ENCODE results near the gene DNAJB8.

DNAJB8 gene

GRCh38 chr3:128466840-128467541 lies at the start of gene DNAJB8:
DNAJB8 (minus strand) TSS chr3:128466890; CDS start chr3:128463245, 3,645 bp downstream.
- DNase-seq (ENCODE audit: low read depth): no peak
- TF ChIP-seq, protein P1, sequence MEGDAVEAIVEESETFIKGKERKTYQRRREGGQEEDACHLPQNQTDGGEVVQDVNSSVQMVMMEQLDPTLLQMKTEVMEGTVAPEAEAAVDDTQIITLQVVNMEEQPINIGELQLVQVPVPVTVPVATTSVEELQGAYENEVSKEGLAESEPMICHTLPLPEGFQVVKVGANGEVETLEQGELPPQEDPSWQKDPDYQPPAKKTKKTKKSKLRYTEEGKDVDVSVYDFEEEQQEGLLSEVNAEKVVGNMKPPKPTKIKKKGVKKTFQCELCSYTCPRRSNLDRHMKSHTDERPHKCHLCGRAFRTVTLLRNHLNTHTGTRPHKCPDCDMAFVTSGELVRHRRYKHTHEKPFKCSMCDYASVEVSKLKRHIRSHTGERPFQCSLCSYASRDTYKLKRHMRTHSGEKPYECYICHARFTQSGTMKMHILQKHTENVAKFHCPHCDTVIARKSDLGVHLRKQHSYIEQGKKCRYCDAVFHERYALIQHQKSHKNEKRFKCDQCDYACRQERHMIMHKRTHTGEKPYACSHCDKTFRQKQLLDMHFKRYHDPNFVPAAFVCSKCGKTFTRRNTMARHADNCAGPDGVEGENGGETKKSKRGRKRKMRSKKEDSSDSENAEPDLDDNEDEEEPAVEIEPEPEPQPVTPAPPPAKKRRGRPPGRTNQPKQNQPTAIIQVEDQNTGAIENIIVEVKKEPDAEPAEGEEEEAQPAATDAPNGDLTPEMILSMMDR (conservative IDR thresholded peaks at IDR 0.05; ENCODE audit: low read depth, low read length): no peak
- H3K4me3 ChIP-seq (ENCODE audit: low read length): no peak within 1 kb of the TSS

DNA sequence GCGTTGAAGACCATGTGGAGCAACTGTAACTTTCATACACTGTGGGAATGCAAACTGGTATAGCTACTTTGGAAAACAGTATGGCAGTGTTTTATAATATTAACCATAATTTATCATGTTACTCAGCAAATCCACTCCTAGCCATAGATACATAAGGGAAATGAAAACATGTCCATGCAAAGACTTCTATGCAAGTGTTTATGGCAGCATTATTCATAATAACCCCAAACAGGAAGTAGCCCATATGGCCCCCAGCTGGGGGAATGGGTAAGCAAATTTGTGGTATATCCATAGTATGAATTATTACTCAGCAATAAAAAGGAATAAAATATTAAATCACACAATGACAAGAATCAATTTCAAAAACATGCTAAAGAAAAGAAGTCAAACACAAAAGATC lies 49.3 kb upstream of the DNAJB8 start:
- TF ChIP-seq, protein P1 (conservative IDR thresholded peaks at IDR 0.05; ENCODE audit: low read depth, low read length): no peak
- DNase-seq (ENCODE audit: low read depth): no peak
- H3K4me3 ChIP-seq (ENCODE audit: low read length): no peak overlapping the region

GRCh38 chr3:128508852-128509251 lies 42.2 kb upstream of the DNAJB8 start:
- DNase-seq (ENCODE audit: low read depth): no peak
- no peak overlapping the region for H3K4me3 ChIP-seq (ENCODE audit: low read length)
- TF ChIP-seq, protein P1 (conservative IDR thresholded peaks at IDR 0.05; ENCODE audit: low read depth, low read length): no peak

- DNase-seq (ENCODE audit: low read depth): no peak
- TF ChIP-seq, protein P1 (conservative IDR thresholded peaks at IDR 0.05; ENCODE audit: low read depth, low read length): no peak
- H3K4me3 ChIP-seq (ENCODE audit: low read length): no peak overlapping the region
Measured at GRCh38 chr3:128506754-128507153, 40.1 kb upstream of the DNAJB8 start.

- TF ChIP-seq, protein P1 (conservative IDR thresholded peaks at IDR 0.05; ENCODE audit: low read depth, low read length): no peak
- H3K4me3 ChIP-seq (ENCODE audit: low read length): no peak overlapping the region
- DNase-seq (ENCODE audit: low read depth): no peak
Measured at GRCh38 chr3:128505771-128506170, 39.1 kb upstream of the DNAJB8 start.

DNA sequence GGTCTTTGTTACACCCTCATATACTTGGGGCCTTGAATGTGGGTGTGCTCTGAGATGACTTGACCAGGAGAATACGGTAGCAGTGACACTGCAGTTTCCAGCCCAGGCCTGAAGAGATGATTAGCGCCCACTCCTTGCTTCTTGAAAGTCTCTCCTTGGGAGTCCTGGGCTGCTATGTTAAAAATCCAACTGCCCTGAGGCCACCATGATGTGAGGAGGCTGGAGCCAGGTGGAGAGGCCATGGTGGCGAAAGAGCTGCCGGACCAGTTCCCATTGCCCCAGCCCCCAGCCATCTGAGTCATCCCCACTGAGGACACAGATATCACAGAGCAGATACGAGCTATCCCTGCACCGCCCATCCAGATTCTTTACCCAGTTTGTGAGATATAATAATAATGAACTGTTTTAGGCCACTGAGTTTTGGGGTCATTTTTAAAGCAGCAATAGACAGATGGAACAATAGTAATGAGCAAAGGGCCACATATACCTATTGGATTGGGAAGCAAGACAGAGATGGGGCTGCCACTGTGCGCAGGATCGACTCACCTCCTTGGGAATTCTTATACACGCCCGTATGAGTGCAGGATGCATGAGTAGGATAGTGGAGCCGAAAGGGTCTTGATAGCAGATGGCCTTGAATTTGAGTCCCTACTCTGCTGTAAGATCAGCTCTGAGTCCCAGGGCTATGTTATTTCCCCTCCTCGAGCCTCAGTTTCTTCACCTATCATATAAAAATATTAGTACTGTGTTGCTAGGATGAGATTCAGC lies 38.5 kb upstream of the DNAJB8 start:
- no peak overlapping the region for H3K4me3 ChIP-seq (ENCODE audit: low read length)
- no peak for DNase-seq (ENCODE audit: low read depth)
- TF ChIP-seq, protein P1 (conservative IDR thresholded peaks at IDR 0.05; ENCODE audit: low read depth, low read length): no peak

DNA sequence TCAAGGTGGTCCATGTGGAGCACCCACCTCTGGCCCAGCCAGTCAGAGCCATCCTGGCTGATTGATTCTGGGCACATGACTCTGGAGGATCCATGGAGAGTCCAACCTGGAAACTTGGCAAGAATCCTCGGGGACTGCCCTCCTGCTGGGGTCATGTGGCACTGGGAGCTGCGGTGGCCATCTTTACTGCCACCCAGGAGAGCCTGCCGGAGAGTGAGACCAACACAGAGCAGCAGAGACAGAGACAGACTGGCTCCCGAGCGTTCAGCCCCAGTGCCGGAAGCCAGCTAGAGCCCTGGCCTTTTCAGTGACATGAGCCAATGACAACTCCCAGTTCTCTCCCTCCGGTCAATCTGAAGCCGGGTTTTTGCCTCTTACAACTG lies 37.8 kb upstream of the DNAJB8 start:
- H3K4me3 ChIP-seq (ENCODE audit: low read length): no peak overlapping the region
- TF ChIP-seq, protein P1 (conservative IDR thresholded peaks at IDR 0.05; ENCODE audit: low read depth, low read length): no peak
- DNase-seq (ENCODE audit: low read depth): no peak

Data from retinal pigment epithelial cell (primary cell).